Placental pericyte (primary cell): ENCODE data around the gene SYNE4. TPM values are rescaled to one million over a fixed set of nuclear protein-coding genes. Genes with fewer than 3 reads are reported as not detected.

Source experiments
- small RNA-seq: library from RNA; depleted of rRNA; stranded (forward); fragments of <200 nt; gene quantifications from one replicate; pipeline ENCODE3, GENCODE V24; 2012; ENCODE audit warnings: low replicate concordance
- total RNA-seq: library from RNA; depleted of rRNA; stranded (reverse); fragments of >200 nt; gene quantifications from 2 replicates; pipeline ENCODE4 v1.2.3, GENCODE V29; 2012

The SYNE4 gene
- 0.14 TPM in 1 of 2 replicates, not detected in the other for total RNA-seq

GRCh38 chr19:36008336-36008978 is at the start of gene SYNE4:
SYNE4 (minus strand) TSS chr19:36008813; CDS start chr19:36008681, 132 bp downstream.

GRCh38 chr19:36054733-36055686 is 46.4 kb upstream of the SYNE4 start, which contains the start of gene WDR62:
WDR62 (plus strand) TSS chr19:36054897; CDS start chr19:36054972, 75 bp downstream.

DNA sequence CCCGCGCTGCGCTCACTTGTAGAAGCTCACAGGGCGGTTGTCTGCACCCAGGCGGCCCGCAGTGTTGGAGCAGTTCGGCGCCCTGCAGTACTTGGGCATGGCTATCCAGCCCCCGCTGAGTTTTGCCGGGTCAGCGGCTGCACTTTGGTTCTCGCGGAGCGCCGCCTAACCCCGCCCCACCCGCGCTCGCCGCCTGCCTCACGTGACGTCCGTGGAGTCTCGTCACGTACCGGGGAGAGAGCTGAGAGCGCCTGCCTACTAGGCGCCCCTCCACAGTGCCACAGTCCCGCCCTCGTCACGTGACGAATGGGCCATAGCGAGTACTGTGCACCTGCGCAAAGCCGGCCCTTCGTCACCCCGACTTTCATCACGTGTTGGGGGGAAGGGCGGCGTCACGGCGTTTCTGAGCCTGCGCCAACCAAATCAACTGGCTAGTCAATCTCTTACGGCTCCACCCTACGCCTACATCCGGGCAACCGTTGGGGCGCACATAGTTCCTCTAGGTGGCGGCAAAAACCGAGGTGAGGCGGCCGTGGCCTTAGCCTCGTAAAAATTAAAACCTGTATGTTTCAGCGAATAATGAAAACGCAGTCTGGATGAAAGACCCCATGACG is 45.6 kb upstream of the SYNE4 start, which contains the start of gene THAP8:
Gene THAP8 (minus strand): TSS at position 167 of the 614 bp plus-strand sequence. CDS start 68 bp downstream, at position 99.

GRCh38 chr19:36032251-36033104 is 23.9 kb upstream of the SYNE4 start, which contains the start of gene CLIP3:
CLIP3 (minus strand) TSS chr19:36032873; CDS start chr19:36032357, 516 bp downstream.

DNA sequence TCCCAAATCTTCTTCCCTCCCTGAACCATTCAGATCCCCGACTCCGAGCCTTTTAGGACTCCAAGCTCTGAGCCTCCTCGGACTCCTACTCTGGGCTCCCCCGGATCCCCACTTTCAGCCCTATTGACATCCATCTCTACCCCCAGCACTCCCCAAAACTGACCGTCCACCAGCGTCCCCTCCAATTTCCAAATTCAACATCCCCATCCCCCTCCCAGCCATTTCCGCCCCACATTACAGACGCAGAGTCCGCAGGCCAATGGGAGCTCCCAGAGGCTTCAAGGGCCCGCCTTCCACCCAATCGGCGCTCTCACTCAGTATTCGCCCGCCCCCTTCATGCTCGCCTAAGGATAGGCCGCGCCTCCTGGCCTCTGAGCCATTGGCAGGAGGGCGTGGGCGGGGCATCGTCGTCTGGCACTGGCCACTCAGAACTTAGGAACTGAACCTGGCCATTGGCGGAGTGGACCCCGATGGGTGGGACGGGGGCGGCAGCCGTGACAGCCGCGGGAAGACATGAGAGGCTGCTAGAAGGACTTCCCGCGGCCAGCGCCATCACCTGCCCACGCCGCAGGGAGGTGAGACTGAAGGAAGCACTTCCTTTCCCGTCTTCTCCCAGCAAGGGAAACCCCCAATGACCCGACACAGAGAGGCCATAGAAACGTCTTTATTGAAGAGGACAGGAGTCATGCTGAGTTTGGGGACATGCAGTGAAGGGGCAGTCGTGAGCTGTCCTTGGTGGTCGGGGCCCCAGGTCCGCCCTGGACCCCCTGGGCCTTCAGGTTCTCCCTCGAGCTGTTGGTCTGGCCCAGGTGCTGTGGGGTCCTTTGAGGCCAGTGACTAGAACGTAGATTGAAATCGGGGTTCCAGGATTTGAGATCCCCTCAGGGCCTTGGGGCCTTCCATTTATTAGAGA is 5.7 kb upstream of the SYNE4 start, which contains the start of gene ALKBH6:
Gene ALKBH6 (minus strand): TSS at position 202 of the 913 bp plus-strand sequence. CDS start 816 bp downstream, outside the sequence.

GRCh38 chr19:35995048-35995993 is 13.3 kb downstream of the SYNE4 start, which contains the start of gene SDHAF1:
SDHAF1 (plus strand) TSS chr19:35995188; CDS start chr19:35995275, 87 bp downstream.

Small RNAs within 50 kb of the gene (small RNA-seq; reads per million reads assigned to genes)
- gene AF038458.1, result not detected

Other genes with a start within 250 kb of the SYNE4 start
- gene ARHGAP33, start 233.2 kb downstream of the SYNE4 start, total RNA-seq, result 2.2 and 5.0 TPM in 2 replicates
- not detected in 2 replicates for gene PRODH2, start 196.0 kb downstream of the SYNE4 start, total RNA-seq
- not detected in 2 replicates for gene NPHS1, start 156.3 kb downstream of the SYNE4 start, total RNA-seq
- gene KIRREL2, start 151.9 kb downstream of the SYNE4 start, total RNA-seq, result not detected in 2 replicates
- 2.0 and 2.1 TPM in 2 replicates for gene APLP1, start 140.2 kb downstream of the SYNE4 start, total RNA-seq
- gene NFKBID, start 108.3 kb downstream of the SYNE4 start, total RNA-seq, result 5.3 and 6.4 TPM in 2 replicates
- 0.44 and 0.86 TPM in 2 replicates for gene HCST, start 106.3 kb downstream of the SYNE4 start, total RNA-seq
- gene TYROBP, start 100.5 kb downstream of the SYNE4 start, total RNA-seq, result not detected in 2 replicates
- gene LRFN3, start 72.4 kb downstream of the SYNE4 start, total RNA-seq, result 5.3 and 7.2 TPM in 2 replicates
- gene SDHAF1, start 13.6 kb downstream of the SYNE4 start, total RNA-seq, result 12.0 and 17.3 TPM in 2 replicates
- 14.0 and 20.2 TPM in 2 replicates for gene ALKBH6, start 5.4 kb upstream of the SYNE4 start, total RNA-seq
- gene CLIP3, start 24.1 kb upstream of the SYNE4 start, total RNA-seq, result 7.0 and 22.8 TPM in 2 replicates
- gene THAP8, start 45.5 kb upstream of the SYNE4 start, total RNA-seq, result 2.6 and 3.1 TPM in 2 replicates
- gene WDR62, start 46.1 kb upstream of the SYNE4 start, total RNA-seq, result 0.66 and 17.5 TPM in 2 replicates
- not detected in 2 replicates for gene OVOL3, start 102.3 kb upstream of the SYNE4 start, total RNA-seq
- gene POLR2I, start 106.1 kb upstream of the SYNE4 start, total RNA-seq, result 25.9 and 34.1 TPM in 2 replicates
- 121 and 180 TPM in 2 replicates for gene TBCB, start 106.7 kb upstream of the SYNE4 start, total RNA-seq
- gene CAPNS1, start 131.3 kb upstream of the SYNE4 start, total RNA-seq, result 238 and 293 TPM in 2 replicates
- gene COX7A1, start 143.6 kb upstream of the SYNE4 start, total RNA-seq, result 0.88 and 11.7 TPM in 2 replicates
- 2.4 and 3.4 TPM in 2 replicates for gene ZNF565, start 205.9 kb upstream of the SYNE4 start, total RNA-seq
- gene ZNF146, start 206.3 kb upstream of the SYNE4 start, total RNA-seq, result 77.3 and 87.5 TPM in 2 replicates